Activated naive CD4-positive, alpha-beta T cell (primary cell): ENCODE results near the gene ADSS1.

Experiments
- DNase-seq, 4 experiments: peaks; one replicate each; lab custom pipeline; 2025; lab: John Stamatoyannopoulos, UW

Gene ADSS1

DNA sequence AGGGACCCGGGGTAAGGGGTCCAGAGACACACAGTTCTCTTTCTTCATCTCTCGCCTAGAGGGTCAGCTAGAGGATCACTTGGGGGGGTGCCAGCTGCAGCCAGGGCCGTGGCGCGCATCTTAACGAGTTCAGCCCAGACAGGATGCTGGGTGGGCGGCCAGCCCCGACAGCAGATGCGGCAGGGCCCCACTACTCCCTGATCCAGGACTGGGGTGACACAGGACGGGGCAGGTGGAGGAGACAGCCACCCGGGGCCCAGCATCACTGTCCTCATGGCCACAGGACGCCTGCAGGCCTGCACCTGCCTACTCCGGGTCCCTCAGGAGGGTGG is 58.7 kb downstream of the ADSS1 start:
- no peak for DNase-seq

DNA sequence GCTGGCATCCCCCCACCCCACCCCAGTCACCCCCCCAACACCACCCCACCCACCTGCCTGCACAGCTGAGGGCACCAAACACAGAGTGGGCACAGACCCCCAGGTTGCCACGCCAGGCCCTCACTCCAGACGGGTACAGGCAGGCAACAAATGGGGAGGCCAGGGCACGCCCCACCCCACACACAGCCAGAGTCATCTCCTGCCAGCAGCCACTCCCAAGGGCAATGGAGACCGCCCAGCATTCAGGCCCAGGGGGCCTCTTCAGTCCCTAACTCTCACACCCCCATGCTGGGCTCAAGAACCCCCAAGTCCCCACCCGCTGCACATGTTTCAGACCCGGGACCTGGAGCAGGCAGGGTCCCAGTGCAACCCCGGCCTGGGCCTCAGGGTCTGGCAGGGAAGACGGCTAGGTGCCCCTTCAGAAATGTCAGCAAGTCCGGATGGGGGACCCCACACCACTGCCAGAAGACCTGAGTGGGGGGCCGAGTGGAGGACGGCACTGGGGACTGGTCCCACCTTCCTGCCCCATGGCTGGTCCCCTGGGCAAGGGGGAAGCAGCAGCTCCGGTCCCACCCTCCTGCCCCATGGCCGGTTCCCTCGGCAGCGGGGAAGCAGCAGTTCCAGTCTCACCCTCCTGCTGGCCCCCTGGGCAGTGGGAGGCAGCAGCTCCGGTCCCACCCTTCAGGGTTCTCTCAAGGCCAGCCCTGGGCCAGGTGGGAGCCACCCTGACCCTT is 59.6 kb downstream of the ADSS1 start:
- no peak for DNase-seq

DNA sequence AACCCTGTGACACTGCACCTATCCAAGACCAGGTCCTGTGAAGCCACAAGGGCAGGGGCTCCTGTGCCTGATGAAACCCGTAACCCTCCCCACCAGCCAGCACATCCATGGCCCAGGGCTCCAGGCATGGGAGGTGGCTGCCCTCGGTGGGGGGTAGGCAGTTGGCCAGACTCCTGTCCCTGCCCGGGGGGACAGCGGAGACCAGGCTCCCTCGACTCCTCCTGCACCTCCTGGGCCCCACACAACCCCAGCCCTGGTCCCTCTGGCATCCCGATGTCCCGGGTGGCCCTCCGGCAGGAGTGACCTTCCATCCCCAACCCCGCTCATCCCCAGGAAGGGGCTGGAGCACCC is 60.2 kb downstream of the ADSS1 start:
- no peak for DNase-seq

DNA sequence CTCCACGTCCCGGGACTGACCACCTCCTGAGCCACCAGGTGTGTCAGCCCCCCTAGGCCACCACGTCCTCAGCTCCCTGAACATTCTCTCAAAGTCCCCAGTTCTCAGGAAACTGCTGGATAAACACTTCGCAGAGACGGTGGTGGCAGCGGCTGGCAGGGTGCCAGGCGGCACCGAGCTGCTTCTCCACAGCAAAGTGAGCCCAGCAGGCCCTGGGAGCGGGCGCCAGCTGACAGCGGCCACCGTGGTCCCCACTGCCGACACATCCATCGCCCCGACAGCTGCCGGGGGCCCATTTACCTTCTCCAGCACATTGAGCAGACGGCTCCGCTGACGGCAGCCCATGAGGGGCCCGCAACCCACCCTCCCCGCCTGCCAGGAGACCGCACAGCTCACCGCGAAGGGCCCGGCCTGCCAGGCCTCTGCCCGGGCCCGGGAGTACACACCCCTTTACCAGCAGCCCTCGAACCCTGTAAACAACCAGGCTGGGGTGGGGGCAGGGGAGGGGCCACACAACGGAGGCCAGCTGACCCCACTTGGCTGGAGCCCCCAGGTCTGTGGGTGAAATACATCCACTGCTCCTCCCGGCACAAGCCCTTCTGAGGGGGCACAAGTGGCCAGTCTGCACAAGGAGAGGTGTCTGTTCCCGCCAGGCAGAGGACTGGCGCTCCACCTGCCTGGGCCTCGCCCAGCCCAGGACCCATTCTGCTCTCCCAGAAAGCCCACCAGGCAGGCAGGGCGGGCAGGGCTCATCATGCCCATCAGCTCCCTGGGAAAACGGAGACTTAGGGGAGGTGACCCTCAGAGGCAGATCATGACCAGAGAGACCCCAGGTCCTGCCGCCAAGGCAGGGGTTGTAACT is 61.0 kb downstream of the ADSS1 start:
- no peak for DNase-seq

DNA sequence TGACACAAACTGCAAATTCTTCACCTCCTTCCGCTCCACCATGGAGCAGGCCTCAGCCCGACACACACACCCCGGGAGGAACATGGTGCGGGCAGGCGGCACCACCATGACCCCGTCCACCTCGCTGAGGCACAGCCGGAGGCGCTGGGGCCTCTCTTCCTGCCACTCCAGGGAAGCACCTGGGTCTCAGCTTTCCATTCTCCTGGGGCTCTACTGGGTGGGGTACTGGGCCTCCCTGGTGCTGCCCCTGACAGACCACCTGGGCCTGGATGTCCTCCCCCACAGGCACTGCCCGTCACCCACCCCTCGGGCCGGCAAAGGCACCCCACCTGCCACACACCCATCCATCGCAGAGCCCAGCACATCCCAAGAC is 61.7 kb downstream of the ADSS1 start:
- no peak for DNase-seq

DNA sequence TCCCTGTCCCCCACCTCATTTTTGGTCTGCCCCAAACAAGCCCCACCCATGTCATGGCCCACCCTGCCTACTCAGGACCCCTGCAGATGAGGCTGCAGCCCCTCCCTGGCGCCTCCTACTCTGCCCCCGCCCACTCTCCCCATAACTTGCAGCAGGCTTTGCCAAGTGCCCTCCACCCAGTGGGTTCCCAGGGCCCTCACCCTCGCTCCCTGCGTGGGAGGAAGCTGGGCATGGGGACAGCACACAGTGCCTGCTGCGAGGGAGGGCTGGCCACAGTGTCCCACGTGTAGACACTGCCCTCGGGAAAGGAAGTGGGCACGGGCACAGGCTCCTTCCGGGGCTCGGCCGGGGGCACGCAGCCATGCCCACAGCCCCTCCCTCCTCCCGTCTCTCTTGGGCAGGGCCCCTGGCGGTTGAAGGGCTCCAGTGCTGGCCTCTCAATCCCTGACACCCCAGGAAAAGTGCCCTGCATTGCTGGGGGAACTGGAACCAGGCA is 62.1 kb downstream of the ADSS1 start:
- DNase-seq = no peak

DNA sequence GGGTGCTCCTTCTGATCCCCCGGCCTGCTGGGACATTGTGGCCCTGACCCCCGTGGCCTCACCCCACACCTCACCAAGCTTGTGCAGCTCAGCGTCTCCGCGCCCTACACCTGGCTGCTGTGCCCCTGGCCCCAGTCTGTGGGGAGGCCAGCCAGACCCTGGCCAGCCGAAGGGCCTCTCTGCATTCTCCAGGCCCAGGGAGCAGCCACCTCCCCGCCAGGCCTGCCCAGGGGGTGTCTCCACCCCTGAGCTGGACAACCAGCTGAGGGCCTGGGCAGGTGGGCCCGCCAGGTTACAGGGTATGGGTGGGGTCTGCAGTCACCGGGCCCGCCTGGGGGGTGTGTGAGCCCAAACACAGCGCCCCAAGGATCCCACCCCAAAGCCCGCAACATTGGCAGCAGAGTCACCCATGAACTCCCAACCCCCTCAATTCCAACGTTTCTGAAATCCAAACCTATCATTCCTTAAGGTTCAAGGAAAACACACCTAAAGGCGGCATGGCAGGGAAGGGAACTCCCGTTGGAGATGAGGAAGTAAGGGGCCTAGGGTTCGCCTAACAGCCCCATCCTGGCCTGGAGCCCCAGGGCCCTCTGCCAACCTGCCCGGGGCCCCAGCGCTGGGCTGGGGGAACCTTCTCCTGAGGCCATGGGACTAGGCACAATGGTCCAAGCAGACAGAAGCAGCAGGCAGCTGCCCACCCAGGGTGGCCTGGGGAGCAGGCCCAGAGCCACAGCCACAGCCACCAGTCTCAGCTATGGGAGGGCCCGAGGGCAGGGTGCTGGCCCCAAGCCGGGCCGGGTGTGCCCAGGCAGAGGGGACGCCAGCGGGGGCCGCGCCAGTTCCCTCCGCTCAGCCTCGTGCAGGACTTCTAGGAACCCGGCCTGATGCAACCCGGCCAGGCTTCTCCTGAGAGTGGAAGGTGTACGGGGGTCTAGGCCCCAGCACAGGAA is 63.0 kb downstream of the ADSS1 start:
- no peak for DNase-seq

DNA sequence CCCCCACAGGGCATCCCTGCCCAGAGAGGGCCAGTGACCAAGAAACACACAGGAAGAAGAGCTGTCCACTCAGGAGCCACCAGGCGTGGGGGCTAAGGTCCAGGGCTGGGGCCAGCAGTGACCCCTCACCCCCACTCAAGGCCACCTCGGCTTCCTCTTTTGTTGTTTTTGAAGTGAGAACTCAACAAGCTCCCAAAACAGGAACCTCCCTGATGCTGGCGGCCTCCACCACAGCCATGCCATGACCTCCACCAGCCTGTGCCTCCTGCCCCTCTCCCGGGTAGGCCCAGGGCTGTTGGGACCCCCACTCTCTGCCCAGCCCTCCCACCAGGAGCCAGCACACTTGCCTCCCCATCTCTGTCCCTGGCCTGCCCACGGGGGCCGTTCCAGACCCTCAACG is 63.7 kb downstream of the ADSS1 start:
- no peak for DNase-seq

DNA sequence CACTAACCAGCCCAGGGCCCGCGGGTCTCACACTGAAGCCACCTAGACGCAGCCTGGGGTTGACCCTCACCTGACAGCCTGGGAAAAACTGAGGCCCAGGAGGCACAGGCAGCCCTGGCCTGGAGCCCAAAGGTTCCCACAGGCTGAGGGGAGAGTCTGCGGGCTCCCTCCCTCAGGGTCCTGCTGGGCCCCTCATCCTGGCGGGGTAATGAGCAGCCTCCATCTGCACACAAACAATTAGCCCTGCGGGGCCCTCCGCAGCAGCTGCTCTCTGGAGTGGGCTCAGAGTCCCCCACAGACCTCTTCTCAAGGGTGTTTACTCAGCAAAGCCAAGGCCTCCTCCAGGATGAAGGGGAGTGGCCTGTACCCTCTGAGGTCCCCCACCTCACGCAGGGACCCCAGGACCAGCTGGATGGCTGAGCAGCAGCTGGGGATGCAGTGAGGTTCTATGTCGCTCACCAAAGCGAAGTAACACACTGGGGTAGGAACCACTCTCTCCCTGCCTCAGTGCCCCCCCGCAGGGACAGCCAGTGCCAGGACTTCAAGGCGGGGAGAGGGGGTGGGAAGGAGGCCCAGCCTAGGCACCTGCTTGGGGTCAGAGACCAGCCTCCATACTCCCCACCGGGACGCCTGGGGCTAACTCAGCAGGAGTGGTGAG is 64.3 kb downstream of the ADSS1 start:
- DNase-seq = no peak

DNA sequence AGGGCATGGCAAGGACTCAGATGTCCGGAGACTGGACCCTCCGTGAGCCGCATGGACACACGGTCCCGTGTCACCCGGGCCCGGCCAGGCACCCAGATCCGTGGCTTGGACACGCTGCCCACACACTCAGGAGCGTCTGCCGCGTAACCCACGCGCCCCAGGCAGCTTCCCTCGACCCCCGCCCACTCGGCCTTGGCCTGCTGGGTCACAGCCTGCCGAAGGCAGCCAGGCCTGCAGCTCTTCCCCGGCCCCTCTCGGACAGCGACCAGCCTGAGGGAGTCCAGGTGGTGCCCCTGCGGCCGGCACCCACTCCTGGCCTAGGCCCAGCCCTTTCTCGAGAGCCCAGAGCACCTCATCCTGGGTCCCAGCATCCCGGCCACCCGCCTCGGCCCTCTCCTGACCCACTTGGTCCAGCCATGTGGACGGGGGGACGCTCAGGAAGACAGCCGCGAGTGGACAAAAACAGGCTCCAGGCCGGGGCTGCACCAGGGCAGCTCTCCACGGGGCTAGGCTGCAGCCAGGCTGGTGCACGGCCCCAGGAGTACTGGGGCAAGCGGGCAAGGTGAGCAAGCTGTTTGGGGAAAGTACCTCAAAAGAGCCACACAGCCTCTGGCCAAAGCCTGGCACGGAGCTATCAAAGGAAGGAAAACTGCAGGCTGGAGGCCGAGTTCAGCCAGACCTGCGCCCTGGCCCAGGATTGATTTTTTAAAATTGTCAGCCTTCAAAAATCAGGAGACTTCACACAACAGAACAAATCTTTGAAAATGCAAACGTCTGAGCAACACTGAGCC is 65.0 kb downstream of the ADSS1 start:
- no peak for DNase-seq

DNA sequence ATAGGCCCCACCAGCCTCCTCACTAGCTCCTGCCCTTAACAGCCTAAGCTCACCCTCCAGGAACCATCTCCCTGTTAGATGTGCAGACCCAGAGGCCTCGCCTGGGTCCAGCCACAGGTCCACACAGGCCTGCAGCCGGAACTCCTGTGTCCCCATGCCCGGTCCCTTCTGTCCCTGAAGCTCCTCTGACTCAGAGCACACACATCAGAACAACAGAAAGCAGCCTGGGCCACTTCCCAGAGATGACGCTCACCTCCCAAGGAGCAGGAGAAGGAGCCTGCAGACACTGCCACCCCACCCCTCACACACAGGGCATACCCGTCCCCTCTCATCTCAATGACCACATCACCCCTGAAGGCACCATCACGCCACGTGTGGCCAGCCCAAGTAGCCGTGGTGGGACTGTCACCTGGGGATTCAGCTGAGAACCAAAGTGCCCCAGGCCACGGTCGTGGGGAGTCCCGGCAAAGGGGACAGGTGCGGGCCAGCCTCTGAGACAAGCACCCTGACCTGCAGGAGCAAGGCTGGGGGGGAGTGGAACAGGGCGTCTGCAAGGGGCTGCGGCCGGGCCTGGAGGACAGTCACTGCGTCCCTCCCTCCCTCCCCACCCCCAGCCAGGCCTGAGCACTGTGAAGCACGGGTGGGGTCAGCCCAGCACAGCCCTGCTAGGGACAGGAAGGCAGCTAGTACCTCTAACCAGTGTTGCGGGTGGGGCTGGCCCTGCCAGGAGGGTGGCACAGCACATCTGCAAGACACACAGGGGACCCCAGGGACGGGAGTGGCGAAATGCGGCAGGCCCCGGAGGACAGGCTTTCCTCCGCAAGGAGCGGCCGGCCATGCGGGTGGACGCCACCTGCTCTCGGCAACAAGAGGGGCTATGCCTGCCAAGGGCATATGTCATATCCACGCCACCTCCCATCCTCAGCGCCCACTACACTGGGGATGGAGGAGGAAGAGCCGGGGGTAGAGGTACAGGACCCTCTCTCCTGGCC is 66.0 kb downstream of the ADSS1 start:
- no peak for DNase-seq

DNA sequence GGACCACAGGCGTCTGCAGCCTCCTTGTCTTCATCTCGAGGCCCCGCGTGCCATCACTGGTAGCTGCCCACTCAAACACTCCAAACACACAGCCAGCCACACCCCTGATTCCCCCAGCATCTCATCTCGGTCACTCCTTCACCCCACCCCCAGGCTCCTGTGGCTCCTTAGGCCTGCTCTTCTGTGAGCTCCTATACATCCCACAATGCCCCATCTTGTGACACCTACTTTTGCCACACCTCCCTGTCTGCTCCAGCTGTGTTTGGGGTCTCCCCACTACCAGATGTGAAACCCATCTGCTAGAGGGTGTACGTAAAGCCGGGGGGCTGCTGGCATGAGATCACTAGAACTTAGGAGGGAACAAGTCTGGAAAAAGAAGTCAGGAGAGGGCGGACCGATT is 67.4 kb downstream of the ADSS1 start:
- DNase-seq = no peak

DNA sequence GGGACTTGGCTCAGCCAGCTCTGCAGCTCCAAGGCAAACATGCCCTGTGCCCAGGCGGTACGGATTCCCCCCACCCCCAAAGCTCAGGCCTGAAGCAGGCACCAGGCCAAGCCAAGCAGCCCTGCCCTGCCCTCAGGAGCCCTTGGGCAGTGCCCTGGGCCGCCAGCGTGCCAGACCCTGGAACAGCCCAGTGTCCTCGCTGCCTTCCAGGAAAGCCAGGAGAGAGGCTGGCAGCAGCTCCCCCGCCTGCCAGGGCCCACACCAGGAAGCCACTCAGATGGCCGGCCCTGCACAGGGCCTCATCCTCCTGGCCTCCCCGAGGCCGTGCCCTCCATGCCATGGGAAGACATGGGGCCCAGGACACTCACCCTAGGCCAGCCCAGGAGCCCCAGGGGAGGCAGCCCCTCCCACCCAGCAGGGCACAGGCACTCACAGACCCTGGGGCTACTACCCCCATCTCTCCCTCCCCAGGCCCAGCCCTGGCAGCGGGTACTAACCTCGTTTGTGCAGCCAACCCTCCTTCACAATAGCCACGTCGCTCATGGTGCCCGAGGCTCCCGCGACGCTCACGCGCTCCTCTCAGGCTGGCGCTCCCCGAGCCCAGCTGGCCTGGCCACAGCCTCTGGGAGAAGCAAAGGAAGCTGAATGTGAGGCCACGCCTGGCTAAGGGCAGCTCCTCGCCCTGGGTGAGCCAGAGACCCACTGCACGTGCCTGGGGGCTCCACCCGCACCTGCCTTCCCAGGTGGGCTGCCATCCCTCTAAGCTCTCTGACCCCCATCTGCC is 68.3 kb downstream of the ADSS1 start:
- DNase-seq = no peak

DNA sequence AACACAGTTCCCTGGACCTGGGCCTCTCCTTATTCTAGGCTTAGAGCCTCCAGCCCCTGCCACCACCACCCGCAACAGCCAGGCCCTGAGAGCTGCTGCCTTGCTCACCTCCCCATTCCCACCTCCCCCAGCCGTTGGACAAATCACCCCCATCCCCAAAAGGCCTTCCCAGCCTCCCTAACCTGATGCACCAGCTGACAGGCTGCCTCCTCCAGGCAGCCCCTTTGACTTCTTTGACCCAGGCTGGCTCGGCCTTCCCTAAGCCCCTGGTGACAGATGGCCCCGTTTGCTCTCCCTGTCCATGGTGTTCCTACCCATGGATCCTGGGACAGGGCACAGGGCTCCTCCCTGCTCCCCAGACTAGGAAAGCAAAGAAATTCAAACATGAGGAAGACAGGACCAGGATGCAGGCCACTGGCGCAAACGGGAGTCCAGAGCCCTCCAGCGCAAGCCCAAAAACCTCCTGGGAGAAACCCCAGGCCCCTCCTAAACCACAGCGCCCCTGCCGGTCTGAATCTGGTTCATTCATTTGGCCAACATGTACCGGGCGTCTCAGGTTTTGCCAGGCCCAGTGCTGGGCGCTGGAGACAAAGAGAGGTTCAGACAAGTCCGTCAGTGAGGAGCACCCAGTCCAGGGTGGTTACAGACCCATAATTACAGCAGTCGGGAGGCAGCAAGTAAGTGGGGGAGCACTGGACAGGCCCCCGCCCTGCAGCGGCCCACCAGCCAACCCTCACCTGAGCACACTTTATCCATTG is 69.1 kb downstream of the ADSS1 start:
- DNase-seq = no peak

DNA sequence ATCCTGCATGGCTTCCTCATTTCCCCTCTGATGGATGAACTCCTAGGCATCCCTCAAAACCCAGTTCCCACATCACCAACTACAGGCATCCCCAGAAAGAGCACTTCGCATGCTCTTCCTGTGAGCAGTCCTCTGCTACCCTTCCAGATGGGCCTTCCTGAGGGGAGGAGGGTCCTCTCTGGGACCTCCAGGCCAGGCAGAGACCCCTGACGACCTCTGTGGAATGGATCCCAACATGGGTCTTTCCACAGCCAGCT is 69.6 kb downstream of the ADSS1 start:
- no peak for DNase-seq

DNA sequence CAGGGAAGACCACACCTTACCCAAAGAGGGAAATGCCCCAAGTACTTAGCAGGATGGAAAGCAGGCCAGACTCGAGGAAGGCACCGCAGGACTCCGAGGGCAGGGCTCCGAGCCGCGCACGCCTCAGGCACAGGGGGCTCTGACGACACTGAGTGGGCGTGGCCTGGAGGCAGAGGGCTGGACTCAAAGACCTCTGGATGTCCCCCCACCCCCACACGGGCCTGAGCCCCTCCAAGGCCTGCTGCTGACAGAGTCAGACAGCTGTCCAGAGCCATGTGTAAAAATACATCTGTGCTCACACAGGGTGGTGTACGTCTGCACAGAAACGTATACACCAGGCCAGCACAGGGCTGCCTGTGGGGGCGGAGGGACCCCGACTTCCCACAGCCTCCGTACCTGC is 70.1 kb downstream of the ADSS1 start:
- DNase-seq = no peak

DNA sequence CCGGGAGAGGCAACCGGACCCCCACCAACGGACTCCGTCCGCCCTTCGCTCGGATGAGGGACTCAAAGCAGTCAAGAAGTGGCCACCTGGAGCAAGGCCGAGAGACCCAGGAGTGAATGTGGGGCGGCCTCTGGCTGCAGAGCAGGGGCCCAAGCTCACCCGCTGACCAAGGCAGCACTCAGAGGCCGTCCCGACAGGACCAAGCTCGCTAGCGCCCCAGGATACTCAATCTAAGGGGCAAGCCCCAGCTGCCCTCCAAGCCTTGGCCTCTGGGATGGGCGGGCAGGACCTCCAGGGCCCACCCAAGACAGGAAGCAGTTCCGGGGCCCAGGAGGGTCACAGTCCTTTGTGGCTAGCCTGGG is 70.6 kb downstream of the ADSS1 start:
- no peak for DNase-seq

DNA sequence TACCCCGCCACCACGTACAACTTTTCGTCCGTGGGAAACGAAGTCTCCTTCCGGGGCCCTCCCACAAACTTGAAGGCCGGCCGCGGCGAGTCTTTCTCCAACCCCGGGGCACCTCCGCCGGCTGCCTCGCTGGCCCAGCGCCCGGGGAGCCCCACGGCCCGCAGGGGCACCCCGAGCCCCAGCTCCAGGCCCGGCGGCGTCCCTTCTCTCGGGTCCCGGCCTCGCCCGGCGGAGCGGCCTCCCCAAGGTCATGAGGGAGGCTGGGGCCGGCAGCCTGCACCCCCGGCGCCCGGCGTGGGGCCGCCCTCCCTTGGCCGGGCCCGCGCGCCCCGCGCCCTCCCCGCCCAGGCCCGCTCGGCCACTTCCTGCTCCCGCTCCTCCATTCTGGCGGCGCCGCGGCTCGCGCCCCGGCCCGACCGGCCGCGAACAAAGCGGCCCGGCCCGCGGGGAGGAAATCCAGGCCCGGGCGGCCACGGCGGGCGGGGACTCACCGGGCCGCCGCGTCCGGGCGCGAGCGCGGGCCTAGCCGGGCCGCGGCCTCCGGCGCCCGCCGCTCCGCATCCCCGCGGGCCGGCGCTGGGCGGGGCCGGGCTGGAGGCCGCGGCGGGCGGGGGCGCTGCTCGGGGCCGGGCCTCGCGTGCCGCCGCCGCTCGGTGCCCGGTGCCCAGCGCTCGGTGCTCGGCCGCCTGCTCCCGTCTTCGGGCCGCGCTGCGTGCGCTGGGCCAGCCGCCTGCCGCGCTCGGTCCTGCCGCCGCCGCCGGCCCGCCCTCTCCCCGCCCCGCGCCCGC is 71.2 kb downstream of the ADSS1 start, which contains the start of gene AKT1:
Gene AKT1, minus strand, starts transcription at position 756 of the 788 bp plus-strand sequence. CDS start 3,105 bp downstream, outside the sequence.
- no peak for DNase-seq
